H1 (cell line): Measurements from ENCODE around the gene NEDD4L. TPM values are rescaled to one million over a fixed set of nuclear protein-coding genes. Genes with fewer than 3 reads are reported as not detected.

Experiments used
- CTCF ChIA-PET: fragments of 300-600 bp; sonication (Branson Sonifier 250); formaldehyde crosslinking; loops from one replicate; lab custom pipeline; 2021; ENCODE audit not compliant: partially characterized antibody; lab: Charles Lee
- POLR2A ChIA-PET: fragments of 300-600 bp; sonication (Branson Sonifier 250); formaldehyde crosslinking; loops from one replicate; lab custom pipeline; 2021; ENCODE audit warnings: inconsistent platforms; ENCODE audit not compliant: partially characterized antibody; lab: Charles Lee
- DNase-seq, 2 experiments: peaks; one replicate each; pipeline versions ENCODE4 v3.0.0 to v3.0.0-alpha.2; 2010 to 2022; ENCODE audit warnings: low spot score in 2 of 2, low read depth in 1 of 2, mixed read lengths in 1 of 2
- FAIRE-seq: peaks from 2 replicates; lab custom pipeline; 2011; peaks lifted over from hg19 to GRCh38; lab: Jason Lieb, UNC
- H2AFZ ChIP-seq: 2 replicates; pipeline ENCODE4 v1.8.1; 2012; ENCODE audit warnings: low read length, inconsistent platforms
- H2AK5ac ChIP-seq: 2 replicates; pipeline ENCODE4 v1.6.1; 2013; ENCODE audit warnings: low read depth, low read length
- H2BK120ac ChIP-seq: replicated peaks from 2 replicates; pipeline ENCODE3; 2013; ENCODE audit warnings: low read depth, low read length, inconsistent platforms
- H2BK12ac ChIP-seq: 2 replicates; pipeline ENCODE4 v1.6.1; 2013; ENCODE audit warnings: low read depth, low read length
- H2BK15ac ChIP-seq: 2 replicates; pipeline ENCODE4 v1.6.1; 2013; ENCODE audit warnings: low read length
- H2BK20ac ChIP-seq: 2 replicates; pipeline ENCODE4 v1.6.1; 2013; ENCODE audit warnings: low read length
- H2BK5ac ChIP-seq: 2 replicates; pipeline ENCODE4 v1.6.1; 2013; ENCODE audit warnings: low read depth, low read length
- H3K14ac ChIP-seq: 2 replicates; pipeline ENCODE4 v1.6.1; 2013; ENCODE audit warnings: inconsistent platforms; ENCODE audit not compliant: insufficient read length
- H3K18ac ChIP-seq: 2 replicates; pipeline ENCODE4 v1.6.1; 2013; ENCODE audit warnings: low read length; ENCODE audit errors: extremely low read depth
- H3K23ac ChIP-seq: 2 replicates; pipeline ENCODE4 v1.6.1; 2013; ENCODE audit warnings: inconsistent platforms; ENCODE audit not compliant: insufficient read length
- H3K23me2 ChIP-seq: 2 replicates; pipeline ENCODE4 v1.6.1; 2013; ENCODE audit warnings: low read depth, low read length
- H3K27ac ChIP-seq: 2 replicates; pipeline ENCODE4 v1.6.1; 2011; ENCODE audit warnings: low read depth, low read length, inconsistent platforms
- H3K27me3 ChIP-seq, 4 experiments: replicated peaks in 1 of 4; 1 replicate in 1 of 4; 2 replicates in 3 of 4; pipeline versions ENCODE4 v1.6.1 to v1.8.1; 2011 to 2013; ENCODE audit warnings: low read length in 3 of 4, mild to moderate bottlenecking in 3 of 4, inconsistent platforms in 2 of 4, mixed read lengths in 2 of 4, moderate library complexity in 1 of 4; ENCODE audit not compliant: control insufficient read depth in 3 of 4, insufficient read depth in 3 of 4; ENCODE audit errors: extremely low read depth in 1 of 4
- H3K36me3 ChIP-seq, 4 experiments: 2 replicates each; pipeline versions ENCODE4 v1.6.1 to v1.8.1; 2011 to 2013; ENCODE audit warnings: mild to moderate bottlenecking in 4 of 4, low read length in 3 of 4, moderate library complexity in 2 of 4, control low read depth in 1 of 4, inconsistent platforms in 1 of 4; ENCODE audit not compliant: insufficient read depth in 4 of 4, control insufficient read depth in 2 of 4
- H3K4ac ChIP-seq: replicated peaks from 2 replicates; pipeline ENCODE3; 2013; ENCODE audit warnings: low read length, low read depth, mixed read lengths, inconsistent platforms; ENCODE audit not compliant: insufficient read length
- H3K4me1 ChIP-seq, 4 experiments: replicated peaks in 1 of 4; 1 replicate in 1 of 4; 2 replicates in 3 of 4; pipeline versions ENCODE4 v1.6.1 to v1.8.1; 2011 to 2013; ENCODE audit warnings: low read length in 3 of 4, inconsistent platforms in 2 of 4, mixed read lengths in 1 of 4; ENCODE audit not compliant: insufficient read depth in 4 of 4, control insufficient read depth in 3 of 4
- H3K4me2 ChIP-seq, 2 experiments: 2 replicates each; pipeline versions ENCODE4 v1.6.1 to v1.8.1; 2011 to 2013; ENCODE audit warnings: low read depth in 2 of 2, low read length in 2 of 2, control low read depth in 1 of 2, inconsistent platforms in 1 of 2, mild to moderate bottlenecking in 1 of 2; ENCODE audit not compliant: insufficient read depth in 1 of 2
- H3K4me3 ChIP-seq, 4 experiments: fragments of 200-600, 300-600 bp in 1 of 4; sonication (generic), shearing (Covaris generic), sonication (Bioruptor Twin) in 1 of 4; 2 replicates each; pipeline versions ENCODE4 v1.5.1 to v1.8.1; 2011 to 2016; ENCODE audit warnings: low read length in 4 of 4, low read depth in 3 of 4, control low read depth in 2 of 4, inconsistent platforms in 2 of 4, mild to moderate bottlenecking in 2 of 4, mixed read lengths in 1 of 4, moderate library complexity in 1 of 4; ENCODE audit not compliant: insufficient read depth in 2 of 4; ENCODE audit errors: extremely low read depth in 1 of 4
- H3K56ac ChIP-seq: replicated peaks from 2 replicates; pipeline ENCODE3; 2013; ENCODE audit warnings: low read depth, mild to moderate bottlenecking, mixed read lengths, low read length, inconsistent platforms; ENCODE audit not compliant: insufficient read length
- H3K79me1 ChIP-seq: 2 replicates; pipeline ENCODE4 v1.6.1; 2013; ENCODE audit warnings: low read depth, low read length, control low read depth
- H3K79me2 ChIP-seq, 2 experiments: 2 replicates each; pipeline versions ENCODE4 v1.6.1 to v1.8.1; 2012 to 2013; ENCODE audit warnings: low read length in 2 of 2, mild to moderate bottlenecking in 2 of 2, inconsistent platforms in 1 of 2; ENCODE audit not compliant: insufficient read depth in 2 of 2, control insufficient read depth in 1 of 2
- H3K9ac ChIP-seq, 4 experiments: replicated peaks in 1 of 4; 1 replicate in 1 of 4; 2 replicates in 3 of 4; pipeline versions ENCODE4 v1.6.1 to v1.8.1; 2011 to 2013; ENCODE audit warnings: low read depth in 3 of 4, low read length in 3 of 4, control low read depth in 2 of 4, mild to moderate bottlenecking in 2 of 4, moderate library complexity in 2 of 4, inconsistent platforms in 1 of 4; ENCODE audit errors: extremely low read depth in 1 of 4
- H3K9me3 ChIP-seq, 2 experiments: 2 replicates each; pipeline versions ENCODE4 v1.6.1 to v1.8.1; 2012 to 2013; ENCODE audit warnings: mild to moderate bottlenecking in 2 of 2, moderate library complexity in 2 of 2, control low read depth in 1 of 2, inconsistent platforms in 1 of 2, low read depth in 1 of 2, low read length in 1 of 2, mixed read lengths in 1 of 2; ENCODE audit not compliant: insufficient read depth in 2 of 2
- H4K20me1 ChIP-seq, 2 experiments: replicated peaks in 1 of 2; 2 replicates each; pipeline versions ENCODE3 to v1.8.1; 2011 to 2013; ENCODE audit warnings: inconsistent platforms in 2 of 2, low read length in 2 of 2, mild to moderate bottlenecking in 1 of 2; ENCODE audit not compliant: insufficient read depth in 2 of 2, control insufficient read depth in 1 of 2
- H4K5ac ChIP-seq: 2 replicates; pipeline ENCODE4 v1.6.1; 2013; ENCODE audit warnings: low read length, low read depth, mixed read lengths, inconsistent platforms; ENCODE audit not compliant: insufficient read length
- H4K8ac ChIP-seq: 2 replicates; pipeline ENCODE4 v1.8.0; 2013; ENCODE audit warnings: mild to moderate bottlenecking, moderate library complexity, low read length, inconsistent platforms; ENCODE audit not compliant: insufficient read depth; ENCODE audit errors: extremely low read depth
- H4K91ac ChIP-seq: replicated peaks from 2 replicates; pipeline ENCODE3; 2013; ENCODE audit warnings: low read length, mixed read lengths, inconsistent platforms; ENCODE audit not compliant: insufficient read length
- SIN3A ChIP-seq, 2 experiments: IDR thresholded peaks in 1 of 2; conservative IDR thresholded peaks in 1 of 2; 2 replicates each; pipeline ENCODE4 v1.6.1; 2011 to 2012; ENCODE audit warnings: low read length in 2 of 2, improper control_type of control experiment in 1 of 2, low read depth in 1 of 2, mild to moderate bottlenecking in 1 of 2
- SUZ12 ChIP-seq: fragments of 200-600 bp; sonication (generic); IDR thresholded peaks from 2 replicates; pipeline ENCODE4 v1.6.1; 2012; ENCODE audit warnings: mild to moderate bottlenecking, inconsistent platforms, low read length, moderate library complexity, mixed read lengths
- WGBS, 2 experiments: shearing (Covaris generic) in 1 of 2; methylation state at CpG; one replicate each; pipeline versions ENCODE4 v1.1.6 to v1.1.7; 2013 to 2015; ENCODE audit warnings: low lambda C conversion rate in 2 of 2, mixed read lengths in 2 of 2, inconsistent platforms in 1 of 2, low coverage in 1 of 2, missing lambda C conversion rate in 1 of 2; ENCODE audit not compliant: insufficient replicate concordance in 2 of 2, insufficient coverage in 1 of 2, insufficient read length in 1 of 2; ENCODE audit errors: extremely low coverage in 1 of 2, missing lambda C conversion rate in 1 of 2; 5-methylcytosine and 5-hydroxymethylcytosine counted together
- polyA plus RNA-seq, 7 experiments: library from polyadenylated mRNA; depleted of rRNA in 3 of 7; stranded (reverse) in 5 of 7; unstranded in 2 of 7; fragments of >200 nt in 5 of 7; fragments of 200-250 nt in 2 of 7; gene quantifications; 1 replicate in 5 of 7; 2 replicates in 1 of 7; 4 replicates in 1 of 7; pipeline versions ENCODE4 v1.2.1 to v1.2.3, GENCODE V29; 2011 to 2013; ENCODE audit warnings: missing spikeins in 2 of 7, mixed read lengths in 2 of 7
- total RNA-seq: library from RNA; stranded (reverse); fragmentation: NEBNext Ultra II Directional; extraction: Animal tissue kit (Norgen Biotek cat#: 25700); gene quantifications from 2 replicates; pipeline ENCODE4 v1.2.1, GENCODE V29; 2021

NEDD4L gene
- total and polyA plus RNA-seq, 2 of the 8 experiments (the other 6 are each of a cell fraction or from before 2014, with no cell fraction given), result 37.3 to 69.8 TPM

GRCh38 chr18:58046093-58046793, 2.2 kb downstream of the NEDD4L start:
- CTCF ChIA-PET, result interaction anchor here (0.7 to 4.5 kb wide), 12 partner anchors 10 to 164 kb away, joined by 3 to 43 read pairs (median 6); no protein-coding TSS in a partner anchor
- no peak overlapping the region; the same call in 1 of the 2 replicates for H2BK15ac ChIP-seq
- no peak for FAIRE-seq
- H4K20me1 ChIP-seq, result peaks cover 7 to 8% of the 10 kb centered on the region in 2 experiments
- H2BK20ac ChIP-seq, result no peak overlapping the region
- peak overlapping the region; percentile 89 to 90 for H3K4me2 ChIP-seq
- H4K8ac ChIP-seq, result no peak overlapping the region
- no peak overlapping the region for H2BK5ac ChIP-seq
- H3K27ac ChIP-seq, result no peak overlapping the region; the same call in 1 of the 2 replicates
- no peak overlapping the region for H3K4ac ChIP-seq
- no peak overlapping the region for H3K23ac ChIP-seq
- no peaks in the 10 kb centered on the region for H3K36me3 ChIP-seq
- H3K18ac ChIP-seq, result no peak overlapping the region
- H3K79me1 ChIP-seq, result peaks cover 4% of the 10 kb centered on the region
- no peak for DNase-seq
- H2BK120ac ChIP-seq, result no peak overlapping the region
- POLR2A ChIA-PET, result interaction anchor here (0.7 to 2.5 kb wide), 10 partner anchors 8 to 161 kb away, joined by 3 to 12 read pairs (median 4); no protein-coding TSS in a partner anchor
- H3K56ac ChIP-seq, result no peak overlapping the region
- no peaks in the 10 kb centered on the region; a peak in 1 of 7 replicates for H3K27me3 ChIP-seq
- 0 out of 2 replicates have a peak overlapping the region, but pooled peaks have one; percentile 2 for H2AK5ac ChIP-seq
- H4K5ac ChIP-seq, result no peak overlapping the region
- H3K79me2 ChIP-seq, result peaks cover 7 to 47% of the 10 kb centered on the region in 2 experiments
- H4K91ac ChIP-seq, result no peak overlapping the region
- peak overlapping the region in 2 of 4 experiments; percentile 45 to 68; a peak in 2 of 7 replicates for H3K9ac ChIP-seq
- peak overlapping the region; percentile 45; the same call in 1 of the 2 replicates for H2BK12ac ChIP-seq
- TF ChIP-seq SIN3A (conservative IDR thresholded peaks at IDR 0.05 in 1 of 2, IDR thresholded peaks at IDR 0.05 in 1 of 2; ENCODE audit: low read depth in 1 of 2, low read length in 2 of 2) (0 out of 4 replicates have a peak, but pooled peaks of 1 of the 2 experiments have one; percentile 36), SUZ12 (no peak)
- TF ChIP-seq, all 59 proteins: peak for 1
- Histone ChIP-seq H3K9me3 (no peaks in the 10 kb centered on the region), H3K23me2 (peaks cover 6% of the 10 kb centered on the region), H3K4me1 (peaks cover 3 to 11% (median 5%) of the 10 kb centered on the region in 4 experiments; a peak in 5 of 7 replicates), H3K4me3 (peak overlapping the region; percentile 73 to 99 (median 84)), H2AFZ (no peak overlapping the region), H3K14ac (no peak overlapping the region)
- 7% methylated on average over 9 of the region's 9 CpGs; no CpG with 5 or more reads in 1 of the 2 experiments for WGBS, 2 experiments
